Progenitor cell of endocrine pancreas (in vitro differentiated cells): Measurements from ENCODE around the gene TMPRSS11A. TPM values are rescaled to one million over a fixed set of nuclear protein-coding genes. Genes with fewer than 3 reads are reported as not detected.

Experiments used
- DNase-seq: peaks from one replicate; pipeline ENCODE4 v3.0.0; 2021; ENCODE audit warnings: low spot score; ENCODE audit not compliant: unreplicated experiment
- H3K27ac Mint-ChIP-seq: 2 replicates; pipeline ENCODE4 v1.8.0; 2021; ENCODE audit warnings: mild to moderate bottlenecking, moderate library complexity, mixed read lengths
- H3K27me3 Mint-ChIP-seq: 2 replicates; pipeline ENCODE4 v1.8.0; 2021; ENCODE audit warnings: mixed read lengths
- H3K36me3 Mint-ChIP-seq: 2 replicates; pipeline ENCODE4 v1.8.0; 2022; ENCODE audit warnings: mixed read lengths; ENCODE audit not compliant: insufficient read depth
- H3K4me1 Mint-ChIP-seq: 2 replicates; pipeline ENCODE4 v1.8.0; 2021; ENCODE audit warnings: low read depth, mixed read lengths
- H3K4me3 Mint-ChIP-seq: 2 replicates; pipeline ENCODE4 v1.8.0; 2021; ENCODE audit warnings: low read depth, mild to moderate bottlenecking, moderate library complexity, mixed read lengths
- H3K9me3 Mint-ChIP-seq: 2 replicates; pipeline ENCODE4 v1.8.0; 2021; ENCODE audit warnings: low read depth, mixed read lengths
- total RNA-seq: library from RNA; stranded (reverse); gene quantifications from 2 replicates; pipeline ENCODE4 v1.2.1, GENCODE V29; 2021
- TF ChIP-seq, protein P1 (sequence below): fragments of 200-600 bp; sonication (generic); IDR thresholded peaks from one replicate; pipeline ENCODE4 v1.5.0; 2021; ENCODE audit warnings: antibody characterized with exemption, mild to moderate bottlenecking; ENCODE audit not compliant: unreplicated experiment

Gene TMPRSS11A
- total RNA-seq, 1 donor from 2014 or later: not detected

DNA sequence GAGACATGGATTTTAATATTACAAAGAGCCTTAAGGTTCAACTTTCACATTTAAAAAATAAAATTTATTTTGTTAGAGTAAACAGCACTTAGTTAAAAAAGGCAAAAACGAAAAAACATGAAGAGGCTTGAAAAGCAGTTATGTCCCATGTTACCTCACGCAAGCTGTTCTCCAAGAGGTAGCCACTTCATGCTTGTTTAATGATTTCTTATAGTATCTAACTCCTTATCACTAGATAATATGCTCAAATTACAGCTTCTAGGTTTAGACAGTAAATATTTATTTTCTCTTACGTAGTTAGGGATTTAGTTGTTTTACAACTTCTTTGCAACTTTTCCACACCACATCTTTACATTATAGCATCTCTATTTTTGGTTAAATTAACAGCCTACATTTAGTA, 51.7 kb downstream of the TMPRSS11A start:
- Mint-ChIP-seq H3K27me3 (no peaks in the 10 kb centered on the region), H3K4me1 (peaks cover 14% of the 10 kb centered on the region), H3K27ac (no peak overlapping the region), H3K36me3 (peaks cover 3% of the 10 kb centered on the region), H3K4me3 (peak overlapping the region; percentile 15), H3K9me3 (peaks cover 16% of the 10 kb centered on the region)
- TF ChIP-seq, protein P1, sequence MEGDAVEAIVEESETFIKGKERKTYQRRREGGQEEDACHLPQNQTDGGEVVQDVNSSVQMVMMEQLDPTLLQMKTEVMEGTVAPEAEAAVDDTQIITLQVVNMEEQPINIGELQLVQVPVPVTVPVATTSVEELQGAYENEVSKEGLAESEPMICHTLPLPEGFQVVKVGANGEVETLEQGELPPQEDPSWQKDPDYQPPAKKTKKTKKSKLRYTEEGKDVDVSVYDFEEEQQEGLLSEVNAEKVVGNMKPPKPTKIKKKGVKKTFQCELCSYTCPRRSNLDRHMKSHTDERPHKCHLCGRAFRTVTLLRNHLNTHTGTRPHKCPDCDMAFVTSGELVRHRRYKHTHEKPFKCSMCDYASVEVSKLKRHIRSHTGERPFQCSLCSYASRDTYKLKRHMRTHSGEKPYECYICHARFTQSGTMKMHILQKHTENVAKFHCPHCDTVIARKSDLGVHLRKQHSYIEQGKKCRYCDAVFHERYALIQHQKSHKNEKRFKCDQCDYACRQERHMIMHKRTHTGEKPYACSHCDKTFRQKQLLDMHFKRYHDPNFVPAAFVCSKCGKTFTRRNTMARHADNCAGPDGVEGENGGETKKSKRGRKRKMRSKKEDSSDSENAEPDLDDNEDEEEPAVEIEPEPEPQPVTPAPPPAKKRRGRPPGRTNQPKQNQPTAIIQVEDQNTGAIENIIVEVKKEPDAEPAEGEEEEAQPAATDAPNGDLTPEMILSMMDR: no peak
- DNase-seq: no peak

DNA sequence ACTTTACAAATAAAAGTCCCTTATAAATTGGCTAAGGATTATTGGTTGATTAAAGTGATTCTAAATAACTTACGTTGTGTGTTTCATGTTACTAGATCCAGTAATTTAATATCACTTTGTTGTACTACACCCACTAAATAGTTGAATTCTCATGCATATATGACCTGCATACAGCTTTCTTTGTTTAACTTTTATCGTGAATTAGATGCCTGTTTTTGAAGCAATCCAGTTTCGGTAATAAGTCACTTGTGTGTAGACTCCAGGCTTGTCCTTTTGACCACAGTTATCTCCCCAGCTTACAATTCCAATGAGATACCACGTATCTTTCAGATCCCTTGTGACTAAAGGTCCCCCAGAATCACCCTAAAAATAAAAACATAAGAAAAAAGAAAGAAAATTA, 52.2 kb downstream of the TMPRSS11A start:
- DNase-seq: no peak
- peaks cover 18% of the 10 kb centered on the region for H3K9me3 Mint-ChIP-seq
- H3K27me3 Mint-ChIP-seq: no peaks in the 10 kb centered on the region
- H3K4me1 Mint-ChIP-seq: peaks cover 14% of the 10 kb centered on the region
- TF ChIP-seq, protein P1: no peak
- H3K27ac Mint-ChIP-seq: peak overlapping the region; percentile 79
- H3K36me3 Mint-ChIP-seq: peaks cover 3% of the 10 kb centered on the region
- H3K4me3 Mint-ChIP-seq: no peak overlapping the region

DNA sequence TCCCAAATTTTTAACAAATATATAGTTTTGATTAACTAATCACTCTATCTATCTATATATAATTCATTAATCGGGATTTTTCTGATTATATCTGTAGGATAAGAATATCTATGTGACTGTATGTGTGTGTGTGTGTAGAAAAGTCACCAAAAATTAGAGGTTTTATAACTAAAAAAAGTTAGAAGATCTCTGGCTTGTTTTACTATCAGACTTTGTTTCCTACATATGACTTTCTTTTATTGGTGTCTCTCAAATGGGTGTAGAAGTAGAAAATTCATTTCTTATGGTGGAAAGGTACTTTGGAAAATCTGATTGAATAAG, 52.7 kb downstream of the TMPRSS11A start:
- TF ChIP-seq, protein P1: peak; percentile 5
- peaks cover 14% of the 10 kb centered on the region for H3K4me1 Mint-ChIP-seq
- H3K27me3 Mint-ChIP-seq: no peaks in the 10 kb centered on the region
- H3K27ac Mint-ChIP-seq: no peak overlapping the region
- peaks cover 3% of the 10 kb centered on the region for H3K36me3 Mint-ChIP-seq
- H3K9me3 Mint-ChIP-seq: peaks cover 19% of the 10 kb centered on the region
- no peak overlapping the region for H3K4me3 Mint-ChIP-seq
- DNase-seq: no peak

DNA sequence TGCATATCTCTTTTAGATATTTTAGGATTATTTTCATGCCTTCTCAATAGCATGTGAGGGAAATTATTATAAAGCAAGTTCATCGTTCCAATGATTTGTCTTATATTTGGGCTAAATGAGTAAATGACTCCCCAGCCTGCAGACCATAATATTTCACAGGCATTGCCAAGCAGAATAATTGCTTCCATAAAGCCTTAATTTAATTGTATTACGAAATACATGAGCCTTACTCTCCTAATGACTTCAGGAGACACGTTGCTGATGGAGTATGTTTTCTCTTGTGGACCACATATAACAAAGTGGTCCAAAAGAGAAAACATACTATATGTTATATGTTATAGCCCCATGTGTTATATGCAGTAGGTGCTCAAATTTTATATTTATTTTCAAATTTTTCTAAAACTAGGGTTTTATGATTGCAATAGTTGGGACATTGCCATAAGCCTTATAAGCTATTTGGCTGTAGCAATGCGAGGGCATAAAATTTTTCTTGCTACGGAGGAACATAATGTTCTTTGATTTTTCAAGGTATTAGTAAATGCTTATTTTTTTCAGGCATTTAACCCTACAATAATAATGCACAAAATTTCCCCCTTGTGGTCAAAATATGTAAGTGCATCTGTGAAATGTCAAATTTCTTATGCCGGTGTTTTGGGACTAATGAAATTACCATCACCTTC, 53.2 kb downstream of the TMPRSS11A start:
- peaks cover 14% of the 10 kb centered on the region for H3K4me1 Mint-ChIP-seq
- no peak for DNase-seq
- peaks cover 3% of the 10 kb centered on the region for H3K36me3 Mint-ChIP-seq
- H3K27me3 Mint-ChIP-seq: no peaks in the 10 kb centered on the region
- TF ChIP-seq, protein P1: peak; percentile 70
- no peak overlapping the region for H3K4me3 Mint-ChIP-seq
- H3K9me3 Mint-ChIP-seq: peaks cover 19% of the 10 kb centered on the region
- H3K27ac Mint-ChIP-seq: no peak overlapping the region

DNA sequence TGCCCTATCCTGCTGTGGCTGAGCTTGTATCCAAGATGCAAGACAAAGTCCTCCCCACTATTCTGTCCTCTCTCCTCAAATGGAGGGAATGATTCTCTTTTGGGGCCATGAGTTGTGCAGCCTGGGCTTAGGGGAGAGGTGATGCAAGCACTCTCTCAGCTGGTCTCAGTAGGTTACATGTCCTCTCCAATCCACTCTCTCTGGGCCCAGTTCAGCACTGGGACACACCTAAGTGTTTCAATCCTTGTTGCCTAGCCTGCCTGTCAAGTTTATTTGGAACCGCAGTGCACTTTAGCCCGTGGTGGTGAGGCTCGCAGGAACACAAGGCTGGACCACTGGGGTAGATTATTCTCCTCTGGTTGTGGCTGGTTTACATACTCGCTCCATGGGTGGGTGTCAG, 55.6 kb downstream of the TMPRSS11A start:
- peaks cover 15% of the 10 kb centered on the region for H3K9me3 Mint-ChIP-seq
- no peaks in the 10 kb centered on the region for H3K27me3 Mint-ChIP-seq
- DNase-seq: no peak
- TF ChIP-seq, protein P1: no peak
- H3K27ac Mint-ChIP-seq: no peak overlapping the region
- H3K4me1 Mint-ChIP-seq: peaks cover 14% of the 10 kb centered on the region
- no peak overlapping the region for H3K4me3 Mint-ChIP-seq
- H3K36me3 Mint-ChIP-seq: no peaks in the 10 kb centered on the region
